NCI-H1417 (cell line): ENCODE results near the gene KCNIP4.

Experiments used
- DNase-seq, 3 experiments: peaks; one replicate each; lab custom pipeline; 2025; lab: John Stamatoyannopoulos, UW

Gene KCNIP4

DNA sequence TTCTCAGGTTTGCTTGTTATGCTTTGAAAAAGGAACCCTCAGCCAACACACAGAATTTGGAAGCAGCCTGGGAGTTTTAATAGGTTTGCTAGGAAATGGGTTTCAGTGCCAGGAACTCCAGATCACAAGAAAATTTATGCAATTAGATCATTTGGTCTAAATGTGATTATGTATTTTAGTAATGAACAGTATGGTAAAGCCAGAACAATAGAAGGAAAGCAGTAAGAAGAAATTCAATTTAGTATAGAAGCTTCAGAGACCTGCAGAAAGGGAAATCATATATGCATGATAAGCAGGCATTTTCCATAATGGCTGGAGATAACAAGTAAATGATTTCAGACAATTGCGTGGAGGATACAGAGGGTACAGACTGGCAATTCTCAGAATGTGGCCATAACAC, 184.7 kb downstream of the KCNIP4 start:
- DNase-seq: no peak

DNA sequence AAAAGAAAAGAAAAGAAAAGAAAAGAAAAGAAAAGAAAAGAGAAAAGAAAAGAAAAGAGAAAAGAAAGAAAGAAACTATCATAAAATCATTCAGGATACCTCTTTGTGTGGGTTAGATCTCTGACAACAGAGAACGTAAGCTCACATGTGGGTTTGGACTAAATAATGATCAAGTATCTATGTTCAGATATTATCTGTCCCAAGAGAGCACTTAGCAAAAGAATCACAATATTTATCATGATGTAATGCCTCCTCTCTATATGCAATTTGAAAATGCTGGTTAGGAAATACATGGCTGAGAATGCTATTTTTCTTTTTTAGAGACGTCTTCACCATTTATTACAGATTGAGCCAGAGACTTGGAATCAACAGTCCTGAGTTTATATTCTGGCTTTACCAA, 191.3 kb downstream of the KCNIP4 start:
- no peak for DNase-seq

DNA sequence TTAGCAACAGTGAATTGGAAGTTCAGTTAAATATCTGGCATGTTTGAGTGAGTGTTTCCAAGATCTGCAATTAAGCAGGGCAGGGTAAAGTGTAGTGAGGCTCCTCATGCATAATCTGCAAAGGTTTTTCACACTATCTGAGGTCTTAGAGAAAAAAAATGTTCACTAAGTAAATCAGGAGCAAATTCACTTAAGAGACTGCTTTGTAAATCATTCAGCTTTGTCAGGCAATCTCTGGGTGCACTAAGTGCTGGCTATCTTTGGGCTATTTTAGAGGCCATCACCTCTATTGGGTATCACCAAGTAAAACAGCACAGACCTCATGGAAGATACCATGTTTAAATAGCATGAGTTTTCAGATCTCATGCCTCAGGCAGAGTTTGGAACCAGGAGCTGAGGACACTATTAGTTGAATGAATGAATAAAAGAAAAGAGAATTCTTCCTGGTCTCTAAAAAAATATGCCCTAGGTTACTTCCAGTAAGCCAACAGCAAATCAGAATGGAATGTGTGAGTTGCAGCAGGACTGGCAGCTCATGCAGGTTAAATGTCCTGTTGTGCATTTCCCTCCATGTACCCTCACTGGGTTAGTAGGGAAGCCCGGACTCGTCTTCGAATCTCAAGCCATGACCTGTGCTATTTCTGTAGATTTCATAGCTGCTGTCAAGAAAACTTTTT, 195.3 kb downstream of the KCNIP4 start:
- no peak for DNase-seq

DNA sequence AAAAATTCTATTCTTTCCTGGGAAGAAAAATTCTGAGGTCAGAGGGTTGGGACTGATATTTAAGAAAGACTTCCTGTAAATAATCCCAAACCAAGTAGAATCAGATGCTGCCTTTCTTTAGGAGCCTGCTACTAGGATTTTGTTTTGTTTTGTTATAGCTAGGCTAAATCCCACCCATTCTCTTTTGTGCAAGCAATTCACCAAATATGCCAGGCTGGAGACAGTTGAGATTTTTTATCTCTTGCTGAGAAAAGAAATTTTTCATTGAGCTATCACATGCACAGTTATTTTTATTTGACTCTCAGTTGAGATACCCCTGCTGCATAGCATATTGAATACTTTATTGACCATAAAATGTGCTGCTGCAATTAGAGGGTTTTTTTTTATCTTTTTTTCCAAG, 196.0 kb downstream of the KCNIP4 start:
- DNase-seq: no peak

DNA sequence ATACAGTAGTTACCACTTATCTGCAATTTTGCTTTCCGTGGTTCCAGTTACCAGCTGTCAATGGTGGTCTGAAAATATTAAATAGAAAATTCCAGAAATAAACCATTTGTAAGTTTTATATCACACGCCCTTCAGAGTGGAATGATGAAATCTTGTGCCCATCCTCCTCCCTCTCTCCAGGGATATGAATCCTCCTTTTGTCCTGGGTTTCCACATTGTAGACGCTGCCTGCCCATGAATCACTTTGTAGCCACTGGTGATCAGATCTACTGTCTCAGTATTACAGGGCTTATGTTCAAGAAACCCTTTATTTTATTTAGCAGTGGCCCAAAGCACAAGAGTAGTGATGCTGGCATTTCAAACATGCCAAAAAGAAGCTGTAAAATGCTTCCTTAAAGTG, 198.6 kb downstream of the KCNIP4 start:
- DNase-seq: no peak

DNA sequence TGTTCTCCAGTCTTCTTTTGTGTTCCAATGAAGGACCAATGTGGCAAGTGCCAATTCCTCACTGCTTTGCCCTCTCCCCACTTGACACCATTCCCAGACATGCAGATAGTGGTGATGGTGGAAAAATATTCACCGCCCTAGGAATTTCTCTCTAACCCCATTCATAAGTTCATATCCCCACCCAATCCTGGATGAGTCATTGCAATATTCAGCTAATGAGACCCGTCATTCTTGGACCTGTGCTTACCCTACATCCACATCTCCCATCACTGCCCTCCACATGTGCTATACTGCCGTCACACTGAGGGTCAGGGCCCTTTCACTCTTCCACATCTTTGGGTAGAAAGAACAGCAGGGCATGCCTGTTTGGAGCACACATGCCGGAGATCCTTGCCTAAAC, 199.2 kb downstream of the KCNIP4 start:
- no peak for DNase-seq

DNA sequence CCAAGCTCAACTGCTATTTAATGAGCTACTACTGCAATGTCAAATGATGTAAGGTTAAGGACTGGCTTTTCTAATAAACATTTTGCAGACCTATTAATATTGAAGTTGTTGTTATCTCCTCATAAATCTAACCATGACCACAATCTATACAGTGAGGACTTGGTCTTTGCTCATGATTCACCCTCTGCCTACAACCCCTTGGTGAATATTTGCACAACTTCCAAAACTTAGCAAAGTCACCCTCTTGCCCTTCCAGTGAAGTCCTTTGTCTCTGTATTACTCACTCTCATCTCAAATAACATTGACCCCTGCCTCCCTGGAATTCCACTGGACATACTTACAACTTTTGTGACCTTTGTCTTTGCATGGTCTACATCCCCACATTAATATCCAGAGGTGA, 204.5 kb downstream of the KCNIP4 start:
- DNase-seq: no peak

DNA sequence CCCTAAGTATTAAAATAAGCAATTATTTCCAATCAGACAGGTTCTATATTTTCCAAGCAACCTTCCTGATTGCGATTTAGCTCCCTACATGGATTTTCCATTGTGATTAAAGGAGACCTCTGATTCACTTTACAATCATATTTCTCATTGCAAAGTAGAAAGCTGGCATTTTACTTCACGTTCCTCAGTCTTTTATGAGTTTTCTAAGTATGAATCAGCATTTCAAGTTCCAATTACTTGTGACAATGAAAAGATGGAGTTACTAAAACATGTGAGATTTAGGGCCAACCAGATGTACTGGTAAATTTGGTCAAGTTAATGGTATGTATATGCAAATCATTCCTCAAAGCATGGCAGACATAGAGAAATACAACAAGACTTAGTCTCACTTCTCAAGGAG, 206.2 kb downstream of the KCNIP4 start:
- no peak for DNase-seq

DNA sequence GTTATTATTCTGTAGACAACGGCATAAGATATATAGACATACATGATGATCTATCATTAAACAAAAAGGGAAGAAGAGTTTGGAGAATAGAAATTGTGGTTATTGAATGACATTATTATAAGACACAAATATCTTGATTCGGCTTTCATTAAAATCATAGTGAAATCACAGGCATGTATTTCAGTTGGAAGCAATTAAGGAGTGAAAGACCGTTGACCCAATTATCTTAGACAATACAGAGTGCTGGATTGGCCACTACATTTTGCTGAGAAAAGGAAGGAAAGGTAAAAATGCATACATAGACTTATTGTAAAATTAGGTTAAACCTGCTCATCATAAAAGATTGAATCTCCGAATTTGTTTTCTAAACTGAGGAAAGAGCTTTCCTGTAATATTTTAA, 209.8 kb downstream of the KCNIP4 start:
- DNase-seq: no peak

DNA sequence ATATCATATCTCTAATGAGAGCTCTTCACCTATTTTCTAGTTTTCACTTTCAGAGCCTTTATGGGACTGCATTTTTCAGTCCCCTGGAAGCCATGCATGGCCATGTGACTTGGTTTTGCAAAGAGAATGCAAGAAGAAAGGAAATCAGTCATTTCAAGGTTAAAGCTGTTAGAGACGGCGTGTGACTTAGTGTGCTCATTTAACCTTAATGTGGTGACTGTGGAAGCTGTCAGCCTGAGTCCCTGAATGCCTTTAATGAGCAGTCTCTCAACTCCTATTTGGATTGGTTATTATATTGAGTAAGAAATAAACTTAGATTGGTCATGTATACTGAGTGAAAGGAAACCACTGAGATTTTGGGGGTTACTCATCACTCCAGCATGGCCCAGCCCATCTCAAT, 212.7 kb downstream of the KCNIP4 start:
- no peak for DNase-seq

DNA sequence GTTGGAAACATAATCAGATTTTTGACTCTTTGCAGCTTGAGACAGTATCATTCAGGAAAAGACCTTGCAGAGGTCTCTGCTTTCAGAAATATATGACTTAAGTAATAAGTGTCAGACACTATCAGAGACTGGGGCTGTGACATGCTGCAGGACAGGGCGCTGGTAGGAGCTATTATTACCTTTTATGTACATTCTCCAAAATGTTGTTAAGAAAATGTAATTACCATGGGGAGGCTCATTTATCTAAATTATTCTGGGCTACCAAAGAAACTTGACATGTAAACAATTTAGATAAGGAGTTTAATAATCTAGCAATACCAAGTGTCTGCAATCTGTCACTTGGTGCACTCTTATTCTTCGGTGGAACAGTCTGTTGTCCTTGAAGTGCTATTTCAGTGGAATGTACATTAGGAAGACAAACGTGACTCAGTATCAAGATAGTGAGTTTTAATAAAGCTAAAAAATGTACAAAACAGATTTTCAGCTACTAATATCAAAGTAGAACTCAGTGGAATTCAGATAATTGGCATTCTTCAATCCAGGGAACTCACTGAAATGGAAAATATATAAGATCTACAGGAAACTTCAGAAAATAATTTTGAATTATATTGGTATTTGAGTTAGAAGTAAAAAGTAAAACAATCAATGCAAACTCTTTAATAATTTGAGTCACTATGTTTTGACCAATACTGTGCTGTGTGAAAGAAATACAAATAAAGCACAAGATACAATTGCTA, 214.5 kb downstream of the KCNIP4 start:
- DNase-seq: no peak

DNA sequence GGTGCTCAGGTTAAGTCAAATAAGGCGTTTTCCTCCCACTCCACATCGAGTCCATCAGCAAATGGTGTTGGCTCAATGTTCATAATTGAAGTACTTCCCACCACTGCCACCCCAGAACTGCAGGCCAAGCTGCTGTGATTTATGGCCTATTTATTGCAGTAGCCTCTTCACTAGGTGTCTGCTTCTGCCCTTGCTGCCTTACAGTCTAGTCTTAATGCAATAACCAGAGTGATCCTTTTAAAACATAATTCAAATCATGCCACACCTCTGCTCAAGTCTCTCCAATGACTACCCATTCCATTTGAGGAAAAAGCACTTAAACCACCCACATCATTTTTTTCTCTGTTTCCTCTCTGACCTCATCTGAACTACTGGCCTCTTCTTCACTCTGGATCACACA, 220.3 kb downstream of the KCNIP4 start:
- peak in 1 of 3 experiments; percentile 23 for DNase-seq

DNA sequence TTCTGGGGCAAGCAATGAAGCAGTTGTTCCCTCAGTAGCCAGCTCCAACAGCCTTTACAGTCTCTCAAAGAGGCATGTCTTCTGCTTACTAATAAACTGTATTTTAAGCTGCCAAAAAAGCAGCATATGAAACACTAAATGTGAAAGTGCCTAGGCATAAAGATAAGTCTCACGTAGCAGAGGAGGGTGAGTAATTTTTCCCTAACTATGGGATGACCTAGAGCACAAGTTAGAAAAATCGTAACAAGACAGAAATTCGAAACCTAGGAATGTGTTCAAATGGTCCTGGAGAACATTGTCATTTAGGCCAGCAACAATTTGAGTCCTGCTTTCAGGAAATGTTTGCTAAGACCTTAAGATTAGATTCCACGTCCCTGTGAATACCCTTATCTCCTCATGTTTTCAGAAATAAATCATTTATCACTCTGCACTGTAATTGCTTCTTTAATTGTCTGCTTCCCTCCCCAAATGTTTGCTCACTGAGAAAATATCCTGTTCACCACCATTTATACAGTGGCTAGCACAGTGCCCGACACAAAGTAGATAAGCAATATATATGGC, 222.2 kb downstream of the KCNIP4 start:
- peak in 1 of 3 experiments; percentile 5 for DNase-seq

DNA sequence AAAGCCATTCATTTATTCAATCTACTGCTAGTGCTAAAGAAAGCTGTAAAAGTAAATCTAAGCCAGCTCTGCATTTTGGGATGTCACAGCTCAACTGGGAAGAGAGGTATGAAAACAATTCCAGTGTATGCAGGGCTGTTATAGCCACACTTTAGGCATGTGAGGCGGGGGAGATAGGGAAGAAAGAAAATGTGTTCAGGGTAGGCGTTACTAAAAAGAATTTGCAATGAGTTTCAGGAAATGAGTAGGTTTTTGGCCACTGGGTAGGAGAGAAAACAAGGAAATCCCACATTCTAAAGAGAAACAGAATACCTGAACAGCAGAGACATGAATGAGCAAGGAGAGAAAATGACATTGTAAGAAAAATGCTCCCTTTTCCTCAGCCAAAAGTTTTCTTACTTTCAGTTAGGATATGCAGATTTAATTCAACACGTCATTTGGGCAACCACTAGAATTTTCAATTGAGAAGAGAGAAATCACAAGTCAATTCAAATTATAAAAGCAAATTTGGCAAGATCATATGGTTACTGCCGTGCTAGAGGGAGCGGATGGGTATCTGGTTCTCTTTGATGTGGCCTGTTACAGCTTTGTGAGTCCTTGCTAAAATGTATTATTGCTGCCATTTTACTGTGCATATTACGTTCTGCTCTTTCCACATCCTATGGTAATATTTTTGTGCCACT, 226.3 kb downstream of the KCNIP4 start:
- DNase-seq: no peak

DNA sequence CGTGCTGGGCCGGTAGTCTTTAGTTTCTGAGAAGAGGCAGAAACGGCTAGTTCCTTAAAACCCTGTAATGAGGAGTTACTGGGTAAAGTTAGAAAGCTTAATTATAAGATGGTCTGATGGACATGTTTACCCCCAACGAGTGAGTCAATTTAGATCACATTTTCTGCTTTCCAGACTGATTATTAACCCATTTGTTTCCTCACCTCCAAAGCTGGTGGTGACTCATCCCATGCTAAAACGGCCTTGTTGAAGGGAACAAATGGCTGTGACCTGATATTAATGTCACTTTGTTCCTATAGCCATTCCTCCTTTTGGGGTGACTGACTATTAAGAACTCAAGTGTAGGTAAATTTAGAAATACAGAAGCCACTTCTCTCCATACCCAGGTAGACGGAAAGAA, 232.0 kb downstream of the KCNIP4 start:
- DNase-seq: no peak

DNA sequence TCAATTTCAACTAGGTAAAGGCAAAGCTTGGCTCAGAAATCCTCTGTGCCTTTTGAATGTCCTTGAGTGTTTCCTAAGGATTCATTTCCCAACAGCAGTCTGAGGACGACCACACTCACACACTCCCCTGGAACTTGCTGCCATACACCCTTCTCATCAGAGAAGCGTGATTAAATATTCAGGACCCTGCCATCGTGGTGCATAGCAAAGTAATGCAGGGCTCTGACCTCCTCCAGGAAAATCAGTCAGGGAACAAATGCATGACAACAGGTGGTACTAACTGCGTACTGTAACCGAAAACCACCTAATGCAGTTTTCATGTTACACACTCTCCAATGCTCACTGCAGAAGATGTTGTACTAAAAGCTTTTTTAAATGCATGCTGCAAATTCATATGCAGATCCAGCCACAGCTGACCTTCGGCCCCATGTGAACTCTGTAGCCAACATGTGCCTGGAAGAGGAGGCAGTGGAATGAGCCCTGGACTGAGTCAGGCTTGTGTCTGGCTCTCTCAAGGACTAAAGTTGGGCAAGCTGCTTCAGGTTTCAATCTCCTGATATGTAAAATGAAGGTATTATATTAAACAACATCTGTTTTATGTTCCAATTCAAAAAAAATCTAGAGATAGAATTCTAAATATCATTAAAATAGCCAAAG, 238.3 kb downstream of the KCNIP4 start:
- DNase-seq: no peak

DNA sequence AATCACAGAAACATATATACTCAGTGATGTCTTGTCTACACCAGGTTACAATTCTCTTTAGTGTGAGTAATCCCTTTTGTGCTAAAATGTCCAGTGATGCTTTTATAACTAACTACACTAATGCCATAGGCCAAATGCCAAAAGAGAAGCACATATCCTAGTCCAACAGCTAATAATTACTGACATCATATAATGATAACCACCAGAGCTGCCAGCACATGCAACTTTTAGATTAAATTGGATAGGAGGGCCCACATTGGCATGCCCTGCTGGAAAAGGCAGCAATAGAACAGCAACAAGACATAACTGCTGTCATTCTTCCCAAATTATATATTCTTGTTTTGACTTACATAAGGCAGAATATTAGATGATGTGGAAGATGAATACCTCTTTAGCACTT, 238.8 kb downstream of the KCNIP4 start:
- no peak for DNase-seq

DNA sequence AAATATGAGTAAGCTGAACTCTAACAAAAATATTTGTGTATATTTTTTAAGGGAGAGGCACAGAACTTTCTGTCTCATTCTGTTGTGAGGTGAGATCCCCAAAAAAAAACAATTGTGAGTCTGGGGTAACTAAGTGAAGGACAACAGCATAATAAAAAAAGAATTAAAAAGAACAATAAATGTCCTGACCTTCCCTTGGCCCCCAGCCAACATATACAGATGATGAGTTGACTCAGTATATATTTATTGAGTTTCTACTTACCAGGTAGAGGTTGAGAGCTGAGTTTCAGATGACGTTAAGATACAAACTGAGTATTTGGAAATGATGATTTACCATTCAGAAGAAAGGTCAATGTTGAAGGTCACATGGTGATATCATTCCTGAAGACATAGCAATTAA, 239.5 kb downstream of the KCNIP4 start:
- no peak for DNase-seq

DNA sequence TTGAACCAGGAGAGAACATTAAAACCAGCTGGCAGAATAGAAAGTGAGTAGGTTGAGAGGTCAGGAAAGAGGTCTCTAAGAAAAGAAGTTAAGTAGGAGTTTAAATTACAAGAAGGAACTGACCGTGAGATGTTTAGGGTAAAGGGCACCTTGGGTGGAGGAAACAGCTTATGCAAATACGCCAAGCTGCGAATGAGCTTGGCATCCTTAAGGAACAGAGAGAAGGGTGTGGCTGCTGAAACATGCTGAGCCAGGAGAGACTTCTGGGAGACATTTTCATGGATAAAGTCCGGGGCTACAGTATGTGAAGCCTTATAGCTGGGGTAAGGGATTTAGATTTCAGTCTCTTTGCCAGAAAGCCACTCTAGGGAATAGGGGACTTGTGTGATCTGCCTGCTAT, 249.1 kb downstream of the KCNIP4 start:
- DNase-seq: no peak

DNA sequence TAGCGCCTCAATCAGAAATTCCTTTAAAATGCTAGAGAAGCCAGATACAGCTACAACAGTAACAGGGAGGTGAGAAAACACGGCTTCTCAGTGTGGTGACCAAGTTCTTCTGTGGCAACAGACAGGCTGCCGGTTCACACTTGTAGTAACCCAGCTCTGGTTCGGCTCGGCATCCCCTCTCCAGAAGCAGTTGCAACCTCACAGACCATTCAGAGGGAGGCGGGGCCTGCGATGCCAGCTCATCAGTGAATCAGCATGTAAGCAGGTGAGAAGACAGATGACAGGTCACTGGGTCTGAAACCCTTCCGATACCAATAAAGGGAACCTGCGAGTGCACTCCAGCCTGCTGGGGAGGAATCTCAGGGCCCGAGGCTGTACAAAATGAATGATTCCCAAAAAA, 251.0 kb downstream of the KCNIP4 start:
- DNase-seq: peak in 2 of 3 experiments; percentile 27 to 56

DNA sequence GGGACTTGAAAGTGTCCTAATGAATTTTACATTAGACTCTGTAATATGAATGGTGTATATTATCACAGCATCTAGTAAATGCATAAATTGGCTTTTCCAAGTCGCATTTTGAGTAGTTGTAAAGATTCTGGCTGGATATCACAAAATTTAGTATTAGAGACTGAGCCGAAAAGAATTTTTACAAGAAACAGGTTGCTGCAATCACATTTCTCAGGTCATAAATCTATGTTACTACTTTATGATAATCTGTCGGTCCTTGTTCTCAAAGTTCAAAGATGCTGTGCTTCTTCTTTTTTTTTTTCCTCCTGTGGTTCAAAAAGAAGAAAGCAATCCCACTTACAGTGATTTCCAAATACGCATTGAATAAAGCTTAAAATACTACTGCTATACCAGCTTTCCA, 253.4 kb downstream of the KCNIP4 start:
- DNase-seq: no peak

DNA sequence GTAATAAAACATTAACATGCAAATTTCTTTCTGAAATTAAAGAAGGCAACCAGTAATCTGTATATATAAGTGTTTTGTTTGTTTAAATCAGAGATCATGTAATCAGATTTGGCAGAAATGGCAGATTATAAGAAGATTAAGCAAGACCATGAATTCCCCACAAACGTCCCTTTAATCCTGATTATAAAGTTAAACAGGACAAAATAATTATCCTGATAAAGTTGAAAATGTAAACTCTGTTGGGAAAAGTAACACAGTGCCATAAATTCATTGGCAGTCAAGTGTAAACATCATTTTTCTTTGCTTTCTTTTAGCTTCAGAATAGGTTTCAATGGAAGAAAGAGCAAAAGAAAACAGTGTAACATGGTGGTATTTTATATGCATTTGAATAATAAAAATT, 256.3 kb downstream of the KCNIP4 start:
- DNase-seq: no peak
